Suprapubic skin (tissue), 4 donors: Measurements from ENCODE around the gene CCDC85C.

Experiments used
- EP300 ChIP-seq: sonication (generic); formaldehyde crosslinking; IDR thresholded peaks from one replicate; pipeline ENCODE4 v1.6.1; 2017; ENCODE audit warnings: antibody characterized with exemption
- POLR2A ChIP-seq, 2 donors: fragments of 450-650 bp; IDR thresholded peaks; one replicate each; pipeline ENCODE4 v1.6.1; 2017; ENCODE audit warnings: antibody characterized with exemption in 2 of 2, mild to moderate bottlenecking in 2 of 2, moderate library complexity in 2 of 2
- POLR2AphosphoS5 ChIP-seq, 3 donors: sonication (generic); formaldehyde crosslinking; IDR thresholded peaks; one replicate each; pipeline ENCODE4 v1.6.1; 2017; ENCODE audit warnings: antibody characterized with exemption in 3 of 3
- TF ChIP-seq, protein P1 (sequence below), 2 donors: fragments of 200-600 bp in 1 of 2; fragments of 450-650 bp in 1 of 2; sonication (generic) in 1 of 2; IDR thresholded peaks; one replicate each; pipeline ENCODE4 v1.5.1; 2016 to 2019; ENCODE audit warnings: antibody characterized with exemption in 2 of 2, mild to moderate bottlenecking in 1 of 2, moderate library complexity in 1 of 2

DNA sequence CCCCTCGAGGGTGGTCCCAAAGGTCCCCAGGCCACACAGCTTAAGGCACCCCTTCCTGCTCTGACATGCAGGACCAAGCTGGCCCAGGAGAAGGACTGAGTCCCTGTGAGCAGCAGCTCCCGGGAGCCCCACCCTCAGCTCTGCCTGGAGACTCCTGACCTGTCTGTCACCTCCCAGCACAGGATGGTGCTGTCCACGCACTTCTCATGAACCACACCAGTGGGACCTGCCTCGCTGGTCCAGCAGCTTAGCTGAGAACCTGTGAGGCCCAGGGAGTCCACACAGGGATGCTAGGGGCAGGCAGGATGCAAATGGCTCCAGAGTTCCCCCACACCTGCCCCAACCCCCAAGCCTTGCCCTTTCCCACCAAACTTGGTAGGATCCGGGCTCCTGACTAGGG, 27.7 kb downstream of the CCDC85C start:
- no peak for TF ChIP-seq POLR2A (IDR thresholded peaks at IDR 0.05)
- TF ChIP-seq, protein P1, sequence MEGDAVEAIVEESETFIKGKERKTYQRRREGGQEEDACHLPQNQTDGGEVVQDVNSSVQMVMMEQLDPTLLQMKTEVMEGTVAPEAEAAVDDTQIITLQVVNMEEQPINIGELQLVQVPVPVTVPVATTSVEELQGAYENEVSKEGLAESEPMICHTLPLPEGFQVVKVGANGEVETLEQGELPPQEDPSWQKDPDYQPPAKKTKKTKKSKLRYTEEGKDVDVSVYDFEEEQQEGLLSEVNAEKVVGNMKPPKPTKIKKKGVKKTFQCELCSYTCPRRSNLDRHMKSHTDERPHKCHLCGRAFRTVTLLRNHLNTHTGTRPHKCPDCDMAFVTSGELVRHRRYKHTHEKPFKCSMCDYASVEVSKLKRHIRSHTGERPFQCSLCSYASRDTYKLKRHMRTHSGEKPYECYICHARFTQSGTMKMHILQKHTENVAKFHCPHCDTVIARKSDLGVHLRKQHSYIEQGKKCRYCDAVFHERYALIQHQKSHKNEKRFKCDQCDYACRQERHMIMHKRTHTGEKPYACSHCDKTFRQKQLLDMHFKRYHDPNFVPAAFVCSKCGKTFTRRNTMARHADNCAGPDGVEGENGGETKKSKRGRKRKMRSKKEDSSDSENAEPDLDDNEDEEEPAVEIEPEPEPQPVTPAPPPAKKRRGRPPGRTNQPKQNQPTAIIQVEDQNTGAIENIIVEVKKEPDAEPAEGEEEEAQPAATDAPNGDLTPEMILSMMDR (IDR thresholded peaks at IDR 0.05) = no peak
- TF ChIP-seq POLR2AphosphoS5 (IDR thresholded peaks at IDR 0.05) = no peak
- TF ChIP-seq EP300 = no peak
